Mesenchymal stem cell (in vitro differentiated cells and primary cell): ENCODE results near the gene ADGRG7. TPM values are rescaled to one million over a fixed set of nuclear protein-coding genes. Genes with fewer than 3 reads are reported as not detected.

Experiments
- DNase-seq: peaks from one replicate; pipeline ENCODE4 v3.0.0-alpha.2; 2013
- H2AFZ ChIP-seq: one replicate; pipeline ENCODE4 v1.6.1; 2013; ENCODE audit warnings: low read depth, mild to moderate bottlenecking, control low read depth, inconsistent platforms, low read length, moderate library complexity
- H2AK5ac ChIP-seq: 2 replicates; pipeline ENCODE4 v1.6.1; 2013; ENCODE audit warnings: low read length, moderate library complexity, mild to moderate bottlenecking, inconsistent platforms; ENCODE audit not compliant: severe bottlenecking
- H2BK120ac ChIP-seq: one replicate; pipeline ENCODE4 v1.6.1; 2013; ENCODE audit warnings: low read depth, mild to moderate bottlenecking, inconsistent platforms, low read length, moderate library complexity
- H2BK12ac ChIP-seq, 2 experiments: one replicate each; pipeline ENCODE4 v1.6.1; 2013; ENCODE audit warnings: inconsistent platforms in 2 of 2, low read length in 2 of 2, mild to moderate bottlenecking in 2 of 2, moderate library complexity in 2 of 2, control low read depth in 1 of 2
- H2BK15ac ChIP-seq: one replicate; pipeline ENCODE4 v1.6.1; 2013; ENCODE audit warnings: mild to moderate bottlenecking, low read depth, inconsistent platforms; ENCODE audit not compliant: poor library complexity, severe bottlenecking
- H2BK5ac ChIP-seq: 2 replicates; pipeline ENCODE4 v1.6.1; 2013; ENCODE audit warnings: low read depth, mild to moderate bottlenecking, low read length, control low read depth, inconsistent platforms; ENCODE audit not compliant: poor library complexity, severe bottlenecking
- H3K14ac ChIP-seq, 2 experiments: one replicate each; pipeline ENCODE4 v1.6.1; 2013; ENCODE audit warnings: inconsistent platforms in 2 of 2, low read length in 2 of 2, control low read depth in 1 of 2, mild to moderate bottlenecking in 1 of 2, moderate library complexity in 1 of 2
- H3K18ac ChIP-seq, 2 experiments: one replicate each; pipeline ENCODE4 v1.6.1; 2013; ENCODE audit warnings: inconsistent platforms in 2 of 2, low read length in 2 of 2, control low read depth in 1 of 2, low read depth in 1 of 2, mild to moderate bottlenecking in 1 of 2
- H3K23ac ChIP-seq, 2 experiments: one replicate each; pipeline ENCODE4 v1.6.1; 2013; ENCODE audit warnings: inconsistent platforms in 2 of 2, low read length in 2 of 2, mild to moderate bottlenecking in 2 of 2, moderate library complexity in 2 of 2, control low read depth in 1 of 2
- H3K27ac ChIP-seq: 2 replicates; pipeline ENCODE4 v1.5.1; 2013; ENCODE audit warnings: mild to moderate bottlenecking, moderate library complexity, low read length, control low read depth, inconsistent platforms; ENCODE audit not compliant: poor library complexity, severe bottlenecking
- H3K27me3 ChIP-seq, 2 experiments: 2 replicates each; pipeline versions ENCODE4 v1.6.1 to v1.7.0; 2013; ENCODE audit warnings: low read length in 2 of 2, mild to moderate bottlenecking in 2 of 2, moderate library complexity in 2 of 2, control low read depth in 1 of 2, inconsistent platforms in 1 of 2; ENCODE audit not compliant: control insufficient read depth in 1 of 2, insufficient read depth in 1 of 2
- H3K36me3 ChIP-seq, 2 experiments: 2 replicates each; pipeline versions ENCODE4 v1.6.1 to v1.7.0; 2013; ENCODE audit warnings: low read length in 2 of 2, control low read depth in 1 of 2, inconsistent platforms in 1 of 2, low read depth in 1 of 2, mild to moderate bottlenecking in 1 of 2; ENCODE audit not compliant: insufficient read depth in 2 of 2, control insufficient read depth in 1 of 2
- H3K4ac ChIP-seq, 2 experiments: one replicate each; pipeline ENCODE4 v1.6.1; 2013; ENCODE audit warnings: inconsistent platforms in 2 of 2, low read length in 2 of 2, mild to moderate bottlenecking in 2 of 2, moderate library complexity in 2 of 2, control low read depth in 1 of 2, low read depth in 1 of 2
- H3K4me1 ChIP-seq: 2 replicates; pipeline ENCODE4 v1.6.1; 2013; ENCODE audit warnings: low read depth, low read length, control low read depth; ENCODE audit not compliant: control insufficient read depth, insufficient read depth
- H3K4me2 ChIP-seq: 2 replicates; pipeline ENCODE4 v1.6.1; 2013; ENCODE audit warnings: low read length, mild to moderate bottlenecking, inconsistent platforms; ENCODE audit not compliant: poor library complexity, severe bottlenecking
- H3K4me3 ChIP-seq, 2 experiments: 2 replicates each; pipeline versions ENCODE4 v1.5.1 to v1.7.0; 2013; ENCODE audit warnings: low read length in 2 of 2, mild to moderate bottlenecking in 2 of 2, control low read depth in 1 of 2, low read depth in 1 of 2; ENCODE audit not compliant: insufficient read depth in 1 of 2
- H3K79me1 ChIP-seq: replicated peaks from 2 replicates; pipeline ENCODE4 v1.6.1; 2013; ENCODE audit warnings: mild to moderate bottlenecking, control low read depth, low read length, inconsistent platforms; ENCODE audit not compliant: poor library complexity, severe bottlenecking
- H3K9ac ChIP-seq: 2 replicates; pipeline ENCODE4 v1.7.0; 2013; ENCODE audit warnings: mild to moderate bottlenecking, low read length, moderate library complexity
- H3K9me3 ChIP-seq: 2 replicates; pipeline ENCODE4 v1.7.0; 2013; ENCODE audit warnings: mild to moderate bottlenecking, low read length; ENCODE audit not compliant: control insufficient read depth
- H4K8ac ChIP-seq: one replicate; pipeline ENCODE4 v1.6.1; 2013; ENCODE audit warnings: inconsistent platforms, mild to moderate bottlenecking, low read length, moderate library complexity
- H4K91ac ChIP-seq: one replicate; pipeline ENCODE4 v1.6.1; 2013; ENCODE audit warnings: mild to moderate bottlenecking, low read length, inconsistent platforms
- WGBS: methylation state at CpG from one replicate; pipeline ENCODE4 v1.1.7; 2013; ENCODE audit warnings: mixed read lengths; 5-methylcytosine and 5-hydroxymethylcytosine counted together
- small RNA-seq: library from polyadenylated mRNA; stranded (forward); fragments of <200 nt; extraction: miRNeasy Mini kit (QIAGEN cat#:217004); gene quantifications from one replicate; pipeline ENCODE3, GENCODE V24; 2013; ENCODE audit warnings: low read depth

The ADGRG7 gene

DNA sequence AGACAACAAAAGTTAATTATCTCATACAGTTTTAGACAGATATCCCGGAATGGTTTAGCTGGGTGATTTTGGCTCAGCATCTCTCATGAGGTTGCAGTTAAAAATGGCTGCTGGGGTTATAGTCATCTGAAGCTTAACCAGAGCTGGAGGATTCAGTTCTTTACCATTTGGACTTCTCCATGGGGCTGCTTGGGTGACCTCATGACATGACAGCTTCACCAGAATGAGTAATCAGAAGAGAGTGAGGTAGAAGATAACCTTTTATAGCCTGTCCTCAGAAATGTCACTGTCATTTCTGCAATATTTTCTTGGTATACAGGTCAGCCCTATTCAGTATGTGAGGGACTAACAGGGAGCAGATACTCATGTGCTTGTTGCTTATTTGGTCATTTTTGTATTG is 130.8 kb downstream of the ADGRG7 start:
- Histone ChIP-seq H3K9ac (no peak overlapping the region), H2AK5ac (no peak overlapping the region), H2BK12ac (no peak overlapping the region), H3K4me3 (no peak overlapping the region), H3K4me2 (no peak overlapping the region), H3K36me3 (peaks cover 13 to 99% of the 10 kb centered on the region in 2 experiments), H2AFZ (no peak overlapping the region), H3K18ac (no peak overlapping the region), H3K9me3 (no peaks in the 10 kb centered on the region), H3K4me1 (peaks cover 1% of the 10 kb centered on the region), H4K8ac (no peak overlapping the region), H2BK120ac (no peak overlapping the region), H2BK15ac (no peak overlapping the region), H3K27me3 (no peaks in the 10 kb centered on the region), H3K23ac (no peak overlapping the region), H4K91ac (no peak overlapping the region), H3K14ac (no peak overlapping the region), H2BK5ac (no peak overlapping the region), H3K4ac (no peak overlapping the region), H3K27ac (no peak overlapping the region), H3K79me1 (peaks cover 9% of the 10 kb centered on the region)
- no peak for DNase-seq
- 97% methylated on average over 1 of the region's 1 CpG for WGBS

- Histone ChIP-seq H3K79me1 (peaks cover 13% of the 10 kb centered on the region), H4K91ac (no peak overlapping the region), H3K4ac (no peak overlapping the region), H3K4me3 (no peak overlapping the region), H3K18ac (no peak overlapping the region), H2AFZ (no peak overlapping the region), H2BK15ac (no peak overlapping the region), H2BK12ac (no peak overlapping the region), H3K27ac (no peak overlapping the region), H3K23ac (no peak overlapping the region), H2BK5ac (no peak overlapping the region), H3K27me3 (no peaks in the 10 kb centered on the region), H3K9me3 (no peaks in the 10 kb centered on the region), H3K36me3 (peaks cover 11 to 99% of the 10 kb centered on the region in 2 experiments), H3K14ac (no peak overlapping the region), H3K4me1 (peaks cover 3% of the 10 kb centered on the region), H3K4me2 (no peak overlapping the region), H2AK5ac (no peak overlapping the region), H4K8ac (no peak overlapping the region), H3K9ac (no peak overlapping the region), H2BK120ac (no peak overlapping the region)
- DNase-seq = no peak
- WGBS = 100% methylated on average over 3 of the region's 3 CpGs
Measured at GRCh38 chr3:100743535-100743934, 134.1 kb downstream of the ADGRG7 start.

DNA sequence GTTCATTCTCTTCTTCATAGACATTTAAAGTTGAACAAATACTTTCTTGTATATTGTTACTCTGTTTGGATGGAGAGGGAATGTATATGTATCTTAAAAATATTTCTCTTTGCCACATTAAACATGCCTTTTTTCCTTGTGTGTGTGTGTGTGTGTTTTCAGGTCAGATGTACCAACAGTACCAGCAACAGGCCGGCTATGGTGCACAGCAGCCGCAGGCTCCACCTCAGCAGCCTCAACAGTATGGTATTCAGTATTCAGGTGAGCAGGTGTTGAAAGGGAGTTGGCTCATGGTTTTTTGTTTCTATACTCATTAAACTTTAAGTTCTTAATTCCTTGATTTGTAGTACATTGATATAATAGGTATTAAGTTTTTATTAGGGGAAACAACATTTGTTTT is 135.3 kb downstream of the ADGRG7 start:
- no peaks in the 10 kb centered on the region for H3K9me3 ChIP-seq
- H3K23ac ChIP-seq = no peak overlapping the region
- H2BK12ac ChIP-seq = no peak overlapping the region
- H3K18ac ChIP-seq = no peak overlapping the region
- no peak overlapping the region for H2AK5ac ChIP-seq
- no peak overlapping the region for H3K14ac ChIP-seq
- no peak overlapping the region for H3K4ac ChIP-seq
- peaks cover 13% of the 10 kb centered on the region for H3K79me1 ChIP-seq
- H2BK5ac ChIP-seq = no peak overlapping the region
- H3K4me2 ChIP-seq = no peak overlapping the region
- 100% methylated on average over 2 of the region's 2 CpGs for WGBS
- H3K27me3 ChIP-seq = no peaks in the 10 kb centered on the region
- no peak overlapping the region for H2AFZ ChIP-seq
- H3K9ac ChIP-seq = no peak overlapping the region
- H3K36me3 ChIP-seq = peaks cover 11 to 99% of the 10 kb centered on the region in 2 experiments
- H3K27ac ChIP-seq = no peak overlapping the region
- H3K4me1 ChIP-seq = peaks cover 3% of the 10 kb centered on the region
- DNase-seq = no peak
- no peak overlapping the region for H2BK15ac ChIP-seq
- no peak overlapping the region for H4K91ac ChIP-seq
- H4K8ac ChIP-seq = peak overlapping the region; percentile 42
- no peak overlapping the region for H3K4me3 ChIP-seq
- no peak overlapping the region for H2BK120ac ChIP-seq

Small RNA genes lying within 50 kb of the gene (small RNA-seq; reads per million reads assigned to genes)
- gene RF00322 = not detected
